Motor neuron (in vitro differentiated cells): Measurements from ENCODE around the gene PCK2. TPM values are rescaled to one million over a fixed set of nuclear protein-coding genes. Genes with fewer than 3 reads are reported as not detected.
A peak's percentile ranks its signal among the peaks of the same experiment; 100 is the strongest.

Source experiments
- ATAC-seq, 8 experiments: fragments of 200-7000 bp; cut with Tn5 transposase; replicated peaks in 6 of 8; 2 replicates each; pipeline ENCODE4 v1.8.0; 2021; ENCODE audit warnings: mild to moderate bottlenecking in 8 of 8, moderate library complexity in 8 of 8
- H3K27ac ChIP-seq, 2 donors: fragments of 250-450 bp; sonication (Bioruptor Pico); 2 replicates each; pipeline ENCODE4 v1.9.0; 2021; ENCODE audit warnings: antibody characterized with exemption in 2 of 2, mild to moderate bottlenecking in 2 of 2, moderate library complexity in 1 of 2
- H3K4me1 ChIP-seq, 2 donors: fragments of 250-450 bp; sonication (Bioruptor Pico); replicated peaks in 1 of 2; 2 replicates each; pipeline ENCODE4 v1.6.1; 2021; ENCODE audit warnings: antibody characterized with exemption in 2 of 2, mild to moderate bottlenecking in 2 of 2, moderate library complexity in 1 of 2
- H3K4me3 ChIP-seq, 5 donors: fragments of 250-450 bp; sonication (Bioruptor Pico); 2 replicates each; pipeline ENCODE4 v1.9.0; 2021; ENCODE audit warnings: antibody characterized with exemption in 5 of 5, mild to moderate bottlenecking in 5 of 5, moderate library complexity in 4 of 5
- WGBS, 10 experiments: fragments of 450-650 bp; shearing (Covaris generic); methylation state at CpG; one replicate each; pipeline ENCODE4 v1.0.0; 2022; 5-methylcytosine and 5-hydroxymethylcytosine counted together
- in situ Hi-C, 9 experiments: fragments of 400-800 bp; cut with MboI; loops; one replicate each; pipeline ENCODE4 v1.15.0; 2021; ENCODE audit warnings: low sequenced_read_pairs in 9 of 9, low pct_unique_long_range_greater_than_20kb in 2 of 9; ENCODE audit not compliant: unreplicated experiment in 9 of 9
- total RNA-seq, 8 experiments: library from RNA; unstranded; fragments of 300-600 nt; gene quantifications; 2 replicates each; pipeline versions ENCODE4 v1.2.3 to v1.2.4, GENCODE V29; 2022

PCK2 gene
- total RNA-seq, 8 experiments from 2014 or later: 7.6 to 66.5 (median 33.2) TPM

DNA sequence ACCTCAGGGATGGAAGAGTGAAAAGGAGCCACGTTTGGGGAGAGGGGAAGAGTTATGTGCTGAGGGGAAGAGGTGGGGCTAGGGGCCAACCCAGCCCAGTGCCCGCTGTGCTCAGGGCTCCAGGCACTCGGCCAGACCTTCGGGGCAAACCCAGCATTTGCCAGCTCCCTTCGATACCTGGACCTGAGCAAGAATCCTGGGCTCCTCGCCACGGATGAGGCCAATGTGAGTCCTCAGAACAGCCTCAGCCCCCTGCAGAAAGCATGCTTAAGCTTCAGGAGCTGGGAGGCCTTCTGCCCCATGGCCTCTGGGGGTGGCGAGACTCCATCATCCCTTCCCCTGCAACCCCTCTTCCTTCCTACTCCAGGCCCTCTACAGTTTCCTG lies 37.3 kb upstream of the PCK2 start:
- WGBS, 10 experiments: 0 to 73% (median 46%) methylated on average over 1 to 3 of the region's 8 CpGs; no CpG with 5 or more reads in 6 of the 10 experiments
- Histone ChIP-seq H3K4me1 (peaks cover 10 to 17% of the 10 kb centered on the region in 2 donors), H3K27ac (no peak overlapping the region), H3K4me3 (no peak overlapping the region)
- ATAC-seq: no peak
- in situ Hi-C loops: no loop called here

DNA sequence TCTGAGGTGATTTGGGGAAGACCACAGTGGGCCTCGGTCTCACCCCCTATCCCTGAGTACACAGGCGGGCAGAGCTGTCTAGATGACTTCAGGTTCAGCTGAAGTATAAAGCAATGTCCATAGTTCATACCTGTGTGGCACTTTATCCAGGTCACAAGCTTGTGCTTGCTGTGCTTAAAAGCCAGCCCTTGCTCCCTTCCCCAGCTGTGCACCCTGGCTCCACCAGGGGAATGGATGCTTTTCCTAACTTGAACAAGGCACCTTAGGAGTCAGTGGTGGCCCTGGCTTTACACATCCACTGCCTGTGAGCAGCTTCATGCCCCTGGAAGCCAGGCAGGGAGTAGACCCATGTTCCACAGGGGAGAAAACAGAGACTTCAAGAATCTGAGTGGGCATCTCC lies 36.8 kb upstream of the PCK2 start:
- Histone ChIP-seq H3K4me1 (peaks cover 10 to 17% of the 10 kb centered on the region in 2 donors), H3K27ac (no peak overlapping the region), H3K4me3 (no peak overlapping the region)
- 31 to 83% (median 73%) methylated on average over 1 to 2 of the region's 2 CpGs; no CpG with 5 or more reads in 6 of the 10 experiments for WGBS, 10 experiments
- no peak for ATAC-seq
- in situ Hi-C loops: no loop called here

DNA sequence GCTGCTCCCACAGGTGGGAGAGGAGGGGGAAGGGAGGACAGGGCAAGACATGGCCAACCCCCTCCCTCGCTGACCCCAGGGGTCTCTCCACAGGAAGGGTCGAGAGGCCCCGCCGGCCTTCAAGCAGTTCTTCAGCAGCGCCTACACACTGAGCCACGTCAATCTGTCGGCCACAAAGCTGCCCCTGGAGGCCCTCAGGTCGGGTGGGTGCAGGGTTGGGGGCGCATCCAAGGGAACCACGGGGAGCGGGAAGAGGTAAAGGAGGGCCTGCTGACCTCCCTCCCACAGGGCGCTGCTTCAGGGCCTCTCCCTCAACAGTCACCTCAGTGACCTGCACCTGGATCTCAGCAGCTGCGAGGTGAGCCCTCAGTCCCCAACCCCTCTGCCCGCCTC lies 36.2 kb upstream of the PCK2 start:
- peak in 6 of 8 experiments; percentile 6 to 45 (median 36) for ATAC-seq
- 0 to 57% methylated on average over 1 of the region's 14 CpGs; no CpG with 5 or more reads in 8 of the 10 experiments for WGBS, 10 experiments
- no peak overlapping the region for H3K27ac ChIP-seq
- H3K4me1 ChIP-seq: peaks cover 8 to 13% of the 10 kb centered on the region in 2 donors
- H3K4me3 ChIP-seq: no peak overlapping the region
- in situ Hi-C loops: no loop called here

DNA sequence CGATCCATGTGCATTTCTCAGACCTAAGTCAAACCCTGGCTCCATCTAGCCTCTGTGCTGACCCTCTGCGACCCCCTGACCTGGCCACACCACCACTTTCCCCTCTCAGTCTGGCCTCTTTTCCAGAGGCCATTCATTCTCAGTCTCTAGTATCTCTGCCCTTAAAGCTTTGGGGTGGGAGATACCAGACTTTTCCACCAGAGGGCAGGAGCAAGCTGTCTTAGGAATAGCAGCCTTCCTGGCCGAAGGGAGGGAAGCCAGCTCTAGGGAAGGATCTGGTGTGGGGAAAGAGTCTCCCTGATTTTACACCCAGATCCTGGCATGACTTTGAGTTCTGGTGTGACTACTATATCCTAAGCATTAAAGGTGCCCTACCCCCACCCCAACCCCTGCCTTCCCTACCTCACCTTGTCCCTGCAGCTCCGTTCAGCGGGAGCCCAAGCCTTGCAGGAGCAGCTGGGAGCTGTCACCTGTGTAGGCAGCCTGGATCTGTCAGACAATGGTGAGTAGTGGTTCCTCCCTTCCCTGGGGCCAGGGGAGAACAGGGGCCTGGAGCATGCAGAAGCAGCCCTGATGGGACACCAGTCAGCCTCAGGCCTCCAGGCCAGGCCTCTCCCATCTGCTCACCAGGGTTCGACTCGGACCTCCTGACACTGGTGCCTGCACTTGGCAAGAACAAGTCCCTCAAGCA lies 35.7 kb upstream of the PCK2 start:
- Histone ChIP-seq H3K4me1 (peaks cover 3 to 7% of the 10 kb centered on the region in 2 donors), H3K4me3 (no peak overlapping the region), H3K27ac (no peak overlapping the region)
- 0 to 100% (median 14%) methylated on average over 1 to 2 of the region's 7 CpGs; no CpG with 5 or more reads in 6 of the 10 experiments for WGBS, 10 experiments
- in situ Hi-C loops: no loop called here
- ATAC-seq: peak; percentile 59 to 96 (median 89)

DNA sequence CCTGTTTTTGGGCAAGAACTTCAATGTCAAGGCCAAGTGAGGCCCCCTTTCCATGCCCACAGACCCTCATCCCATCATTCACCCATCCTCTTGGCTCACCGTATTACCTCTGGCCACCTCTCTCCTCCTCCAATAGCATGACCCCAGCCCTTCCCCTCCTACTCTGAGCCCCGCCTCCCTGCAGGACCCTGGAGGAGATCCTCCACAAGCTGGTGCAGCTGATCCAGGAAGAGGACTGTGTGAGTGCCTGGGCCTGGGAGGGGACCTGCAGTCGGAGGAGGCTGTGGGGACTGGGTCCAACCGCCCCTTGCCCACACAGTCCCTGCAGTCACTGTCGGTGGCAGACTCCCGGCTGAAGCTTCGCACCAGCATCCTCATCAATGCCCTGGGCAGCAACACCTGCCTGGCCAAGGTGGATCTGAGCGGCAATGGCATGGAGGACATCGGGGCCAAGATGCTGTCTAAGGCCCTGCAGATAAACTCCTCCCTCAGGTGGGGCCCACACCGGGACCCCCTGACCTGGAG lies 35.1 kb upstream of the PCK2 start:
- H3K27ac ChIP-seq: no peak overlapping the region
- no peak overlapping the region for H3K4me3 ChIP-seq
- H3K4me1 ChIP-seq: peaks cover 3 to 7% of the 10 kb centered on the region in 2 donors
- 80 to 100% methylated on average over 1 of the region's 10 CpGs; no CpG with 5 or more reads in 8 of the 10 experiments for WGBS, 10 experiments
- ATAC-seq: peak in 1 of 8 experiments; percentile 10
- in situ Hi-C loops: no loop called here

DNA sequence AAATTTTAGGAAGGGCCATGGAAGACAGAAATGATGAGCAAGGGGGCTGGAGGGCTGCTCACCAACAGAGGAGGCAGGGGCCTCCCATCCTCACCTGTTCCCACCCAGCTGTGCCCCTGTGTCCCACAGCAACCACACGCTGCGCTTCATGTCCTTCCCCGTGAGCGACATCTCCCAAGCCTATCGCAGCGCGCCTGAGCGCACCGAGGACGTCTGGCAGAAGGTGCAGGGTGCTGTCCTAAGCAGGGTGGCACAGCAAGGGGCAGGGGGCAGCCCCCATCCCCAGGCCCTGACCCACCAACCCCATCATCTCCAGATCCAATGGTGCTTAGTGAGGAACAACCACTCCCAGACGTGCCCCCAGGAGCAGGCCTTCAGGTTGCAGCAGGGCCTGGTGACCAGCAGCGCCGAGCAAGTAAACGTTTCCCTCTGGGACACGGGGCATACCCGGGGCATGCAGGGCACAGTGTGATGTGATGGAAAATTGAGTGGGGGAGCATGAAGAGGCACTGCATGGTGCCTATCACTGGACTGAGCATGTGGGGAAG lies 34.2 kb upstream of the PCK2 start:
- ATAC-seq: no peak
- in situ Hi-C loops: no loop called here

DNA sequence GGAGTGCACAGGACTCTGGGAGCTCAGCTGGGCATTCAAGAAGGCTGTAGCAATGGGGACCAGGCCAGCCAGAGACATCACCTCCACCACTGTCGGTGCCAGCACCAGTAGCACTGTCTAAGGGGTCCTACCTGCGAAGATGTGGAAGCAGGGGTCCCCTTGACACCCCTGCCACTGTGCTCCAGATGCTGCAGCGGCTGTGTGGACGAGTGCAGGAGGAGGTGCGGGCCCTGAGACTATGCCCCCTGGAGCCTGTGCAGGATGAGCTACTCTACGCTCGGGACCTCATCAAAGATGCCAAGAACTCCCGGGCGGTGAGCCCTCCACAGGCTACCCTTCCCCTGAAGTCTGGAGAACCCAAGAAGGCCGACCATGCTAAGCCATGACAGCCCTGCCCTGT lies 33.7 kb upstream of the PCK2 start:
- in situ Hi-C loops: no loop called here
- ATAC-seq: no peak
- no peak overlapping the region for H3K27ac ChIP-seq
- WGBS, 10 experiments: 62 to 100% (median 100%) methylated on average over 1 to 5 of the region's 10 CpGs; no CpG with 5 or more reads in 5 of the 10 experiments
- peaks cover 3 to 7% of the 10 kb centered on the region in 2 donors for H3K4me1 ChIP-seq
- no peak overlapping the region for H3K4me3 ChIP-seq

More for the DNA sequence above, 34.2 kb upstream of the PCK2 start:
- Histone ChIP-seq H3K27ac (no peak overlapping the region), H3K4me1 (peaks cover 3 to 7% of the 10 kb centered on the region in 2 donors), H3K4me3 (no peak overlapping the region)
- 87 to 100% methylated on average over 3 of the region's 16 CpGs; no CpG with 5 or more reads in 8 of the 10 experiments for WGBS, 10 experiments

DNA sequence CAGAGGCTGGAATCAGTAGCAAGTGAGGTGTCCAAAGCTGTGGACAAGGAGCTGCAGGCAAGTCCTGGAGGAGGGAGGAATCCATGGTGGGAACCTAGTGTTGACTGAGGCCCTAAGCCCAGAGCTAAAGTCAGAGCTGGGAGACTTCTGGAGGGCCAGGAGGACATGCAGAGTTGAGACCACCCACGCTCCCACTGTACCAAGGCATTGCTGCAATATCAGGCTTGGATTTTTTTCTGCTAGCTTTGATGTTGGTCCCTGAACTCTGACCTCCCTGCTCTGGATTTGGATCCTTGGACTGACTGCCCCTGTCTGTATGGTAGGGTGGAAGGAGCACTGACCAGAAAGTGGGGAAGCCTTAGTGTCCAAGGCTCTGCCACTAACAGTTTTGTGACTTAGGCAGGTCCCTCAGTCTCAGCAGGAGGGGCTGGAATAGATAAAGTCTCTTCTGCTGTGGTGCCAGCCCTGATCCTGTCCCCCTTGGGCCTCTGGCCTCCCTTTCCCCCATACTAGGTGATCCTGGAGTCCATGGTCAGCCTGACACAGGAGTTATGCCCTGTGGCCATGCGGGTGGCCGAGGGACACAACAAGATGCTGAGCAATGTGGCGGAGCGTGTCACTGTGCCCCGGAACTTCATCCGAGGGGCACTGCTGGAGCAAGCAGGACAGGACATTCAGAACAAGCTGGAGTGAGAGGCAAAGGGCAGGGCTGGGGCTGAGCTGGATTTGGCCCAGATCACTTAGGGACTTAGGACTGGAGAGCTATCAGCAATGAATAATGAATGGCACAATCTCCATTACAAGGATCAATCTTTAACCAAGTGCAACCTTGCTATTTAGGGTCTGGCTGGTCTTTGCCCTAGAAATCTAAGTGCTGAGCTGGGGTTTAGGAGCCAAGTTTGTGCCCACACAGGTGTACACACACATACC lies 32.9 kb upstream of the PCK2 start:
- 74 to 100% (median 95%) methylated on average over 1 to 6 of the region's 7 CpGs; no CpG with 5 or more reads in 1 of the 10 experiments for WGBS, 10 experiments
- Histone ChIP-seq H3K27ac (no peak overlapping the region), H3K4me1 (peaks cover 3 to 7% of the 10 kb centered on the region in 2 donors), H3K4me3 (no peak overlapping the region)
- in situ Hi-C loops: no loop called here
- no peak for ATAC-seq

DNA sequence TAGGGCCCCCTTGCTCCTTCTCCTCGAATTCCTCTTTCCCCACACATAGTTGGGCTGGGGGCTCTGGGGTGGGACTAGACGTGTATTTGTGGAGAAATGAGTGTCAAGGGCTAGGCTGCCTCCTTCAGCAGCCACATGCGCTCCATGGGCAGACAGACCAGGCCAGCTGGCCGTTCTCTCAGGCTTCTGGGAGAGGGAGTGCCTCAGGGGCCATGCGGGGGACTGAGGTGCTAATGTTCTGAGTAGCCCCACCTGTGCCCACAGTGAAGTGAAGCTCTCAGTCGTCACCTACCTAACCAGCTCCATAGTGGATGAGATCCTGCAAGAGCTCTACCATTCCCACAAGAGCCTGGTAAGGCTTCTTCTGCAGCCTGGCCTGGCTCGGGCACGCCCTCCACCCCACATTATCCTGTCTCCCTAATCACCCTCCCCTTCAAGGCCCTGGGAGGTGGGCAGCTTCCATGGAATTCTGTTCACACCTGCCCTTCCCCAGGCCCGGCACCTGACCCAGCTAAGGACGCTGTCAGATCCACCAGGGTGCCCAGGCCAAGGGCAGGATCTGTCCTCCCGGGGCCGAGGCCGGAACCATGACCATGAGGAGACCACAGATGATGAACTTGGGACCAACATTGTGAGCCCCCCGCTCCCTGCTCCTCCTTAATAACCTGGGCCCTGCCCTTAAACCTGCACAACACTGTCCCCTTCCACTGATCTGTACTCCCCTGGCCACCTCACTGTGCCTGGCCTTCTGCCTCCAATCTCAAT lies 31.7 kb upstream of the PCK2 start:
- Histone ChIP-seq H3K4me1 (peaks cover 3 to 7% of the 10 kb centered on the region in 2 donors), H3K27ac (no peak overlapping the region), H3K4me3 (no peak overlapping the region)
- in situ Hi-C loops: no loop called here
- ATAC-seq: no peak
- WGBS, 10 experiments: 90 to 100% (median 100%) methylated on average over 1 to 4 of the region's 14 CpGs; no CpG with 5 or more reads in 5 of the 10 experiments

DNA sequence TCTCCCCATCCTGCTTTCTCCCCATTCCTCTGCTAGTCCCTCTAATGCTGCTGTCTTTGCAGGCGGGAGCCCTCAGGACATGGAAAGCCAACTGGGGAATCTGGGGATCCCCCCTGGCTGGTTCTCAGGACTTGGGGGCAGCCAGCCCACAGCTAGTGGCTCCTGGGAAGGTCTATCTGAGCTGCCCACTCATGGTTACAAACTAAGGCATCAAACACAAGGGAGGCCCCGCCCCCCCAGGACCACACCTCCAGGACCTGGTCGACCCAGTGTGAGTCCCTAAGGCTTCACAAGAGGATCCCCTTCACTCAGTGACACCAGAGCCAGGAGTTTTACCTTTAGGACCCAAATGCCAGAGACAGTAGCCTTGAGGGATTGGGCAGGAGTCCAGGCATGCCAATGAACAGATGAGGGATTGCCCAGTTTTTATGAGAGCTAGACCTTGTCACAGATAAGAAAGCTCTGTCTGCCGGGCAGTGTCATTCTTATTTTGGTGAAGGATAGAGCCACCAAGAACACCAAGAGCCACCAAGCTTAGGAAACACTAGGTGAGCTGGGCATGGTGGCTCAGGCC lies 30.8 kb upstream of the PCK2 start:
- Histone ChIP-seq H3K4me3 (no peak overlapping the region), H3K4me1 (peaks cover 3 to 7% of the 10 kb centered on the region in 2 donors), H3K27ac (no peak overlapping the region)
- ATAC-seq: no peak
- in situ Hi-C loops: no loop called here
- 100% methylated on average over 1 of the region's 4 CpGs; no CpG with 5 or more reads in 8 of the 10 experiments for WGBS, 10 experiments

DNA sequence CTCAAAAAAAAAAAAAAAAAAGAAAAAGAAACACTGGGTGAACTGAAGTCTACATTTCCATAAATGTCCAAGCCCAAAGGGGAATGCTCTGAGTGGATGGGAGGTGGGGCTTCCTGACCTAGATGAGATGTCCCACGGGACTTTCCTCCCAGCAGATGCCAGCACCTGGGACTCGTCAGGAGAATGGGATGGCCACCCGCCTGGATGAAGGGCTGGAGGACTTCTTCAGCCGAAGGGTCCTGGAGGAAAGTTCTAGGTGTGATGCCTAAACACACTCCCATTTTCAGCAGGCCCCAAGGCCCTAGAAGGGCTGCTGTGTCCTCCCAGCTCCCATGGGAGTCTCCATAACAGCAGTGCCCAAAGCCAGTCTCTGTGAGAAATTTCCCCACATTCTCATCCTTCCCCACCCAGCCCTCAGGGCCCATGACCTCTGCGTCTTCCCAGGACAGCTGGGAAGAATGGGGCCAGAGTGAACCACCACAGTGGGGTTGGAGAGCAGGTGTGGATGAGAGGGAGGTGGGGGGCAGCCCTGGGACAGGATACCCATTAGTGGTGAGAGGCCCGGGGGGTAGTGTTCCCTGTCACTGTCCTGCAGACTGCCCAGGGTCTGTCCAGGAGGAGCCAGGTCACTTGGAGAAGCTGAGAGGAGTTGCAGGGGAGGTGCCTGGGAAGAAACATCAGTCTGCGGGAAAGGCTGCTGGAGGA lies 29.9 kb upstream of the PCK2 start:
- ATAC-seq: peak in 3 of 8 experiments; percentile 36 to 78 (median 60)
- Histone ChIP-seq H3K27ac (no peak overlapping the region), H3K4me3 (no peak overlapping the region), H3K4me1 (no peaks in the 10 kb centered on the region)
- in situ Hi-C loops: no loop called here
- WGBS, 10 experiments: 75 to 100% (median 94%) methylated on average over 1 to 3 of the region's 7 CpGs; no CpG with 5 or more reads in 5 of the 10 experiments
